Activated CD4-positive, alpha-beta T cell treated with anti-CD3 and anti-CD28 coated beads, Interleukin-10, Interleukin-2, amounts not matched to agents 100 ng/mL and 50 ng/mL, durations not matched to agents 16 hours and 8 hours (primary cell): ENCODE data around the gene DIP2A.

Experiments
- DNase-seq: peaks from one replicate; pipeline ENCODE4 v3.0.0-alpha.2; 2020

The DIP2A gene

DNA sequence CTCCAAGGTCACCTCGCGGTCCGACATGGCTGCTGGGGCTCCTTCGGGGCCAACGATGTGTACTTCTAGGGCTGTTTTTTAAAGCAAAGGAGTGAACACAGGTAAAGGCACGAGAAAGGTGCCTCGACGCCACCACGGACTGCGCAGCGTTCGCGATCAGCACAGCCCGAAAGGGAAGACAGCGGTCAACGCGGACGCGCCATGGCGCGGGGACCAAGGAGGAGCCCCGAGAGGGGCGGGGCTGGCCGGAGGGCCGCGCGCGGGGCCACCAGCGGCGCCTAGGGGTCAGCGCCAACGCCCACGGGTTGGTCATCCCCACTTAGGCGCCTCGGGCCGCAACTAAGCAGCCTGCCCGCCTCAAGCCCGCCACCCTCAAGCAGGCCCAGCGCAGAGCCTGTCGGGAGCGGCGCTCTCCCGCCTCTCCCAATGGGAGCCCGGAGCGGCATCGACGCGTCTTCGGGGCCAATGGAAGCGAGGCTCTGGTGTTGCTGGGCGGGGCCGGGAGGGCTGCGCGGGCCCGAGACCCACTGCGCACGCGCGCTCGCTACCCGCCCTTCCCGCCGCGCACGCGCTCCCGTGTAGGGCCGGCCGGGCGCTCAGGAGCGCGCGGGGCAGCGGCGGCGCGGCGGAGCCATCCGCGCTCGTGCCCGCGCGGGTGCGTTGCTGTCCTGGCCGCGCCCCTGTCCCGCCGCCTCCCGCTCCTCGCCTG lies at the start of gene DIP2A:
TSS of gene DIP2A (plus strand) at position 577 of the 709 bp plus-strand sequence. CDS start 241 bp downstream, outside the sequence.
- DNase-seq: peak; percentile 98

GRCh38 chr21:46409641-46410406 lies 48.9 kb upstream of the DIP2A start:
- no peak for DNase-seq

GRCh38 chr21:46410516-46410915 lies 48.2 kb upstream of the DIP2A start:
- DNase-seq: no peak

GRCh38 chr21:46411236-46411635 lies 47.5 kb upstream of the DIP2A start:
- DNase-seq: no peak

GRCh38 chr21:46411691-46412090 lies 47.0 kb upstream of the DIP2A start:
- DNase-seq: no peak

GRCh38 chr21:46412521-46413364 lies 45.9 kb upstream of the DIP2A start:
- DNase-seq: no peak

DNA sequence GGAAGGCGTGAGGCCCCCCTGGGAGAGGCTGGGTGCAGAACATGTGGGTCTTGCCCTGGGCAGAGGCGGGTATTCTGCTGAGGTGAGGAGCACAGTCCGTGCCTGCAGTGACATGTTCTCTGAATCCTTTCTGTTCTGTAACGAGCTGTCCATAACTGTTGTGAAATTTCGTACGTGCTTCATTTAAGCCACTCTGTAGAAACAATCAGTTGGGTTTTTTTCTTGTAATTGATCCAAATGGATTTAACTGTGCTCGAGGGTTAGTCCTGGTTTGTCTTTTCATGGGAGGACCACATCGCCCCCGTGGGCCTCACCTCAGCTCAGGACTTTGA lies 45.4 kb upstream of the DIP2A start:
- no peak for DNase-seq

- no peak for DNase-seq
Observed at GRCh38 chr21:46414965-46415275, 43.8 kb upstream of the DIP2A start.

DNA sequence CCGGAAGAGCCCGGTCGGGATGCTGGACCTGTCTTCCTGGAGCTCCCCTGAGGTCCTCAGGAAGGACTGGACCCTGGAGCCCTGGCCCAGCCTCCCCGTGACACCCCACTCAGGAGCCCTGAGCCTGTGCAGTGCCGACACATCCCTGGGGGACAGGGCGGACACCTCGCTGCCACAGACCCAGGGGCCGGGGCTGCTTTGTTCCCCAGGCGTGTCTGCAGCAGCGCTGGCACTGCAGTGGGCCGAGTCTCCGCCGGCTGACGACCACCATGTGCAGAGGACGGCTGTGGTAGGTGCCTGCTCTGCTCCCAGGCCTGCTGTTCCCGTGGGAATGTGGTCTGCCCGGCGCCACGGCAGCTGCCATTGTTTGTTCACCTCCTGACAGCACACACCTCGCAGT lies 42.1 kb upstream of the DIP2A start:
- no peak for DNase-seq

DNA sequence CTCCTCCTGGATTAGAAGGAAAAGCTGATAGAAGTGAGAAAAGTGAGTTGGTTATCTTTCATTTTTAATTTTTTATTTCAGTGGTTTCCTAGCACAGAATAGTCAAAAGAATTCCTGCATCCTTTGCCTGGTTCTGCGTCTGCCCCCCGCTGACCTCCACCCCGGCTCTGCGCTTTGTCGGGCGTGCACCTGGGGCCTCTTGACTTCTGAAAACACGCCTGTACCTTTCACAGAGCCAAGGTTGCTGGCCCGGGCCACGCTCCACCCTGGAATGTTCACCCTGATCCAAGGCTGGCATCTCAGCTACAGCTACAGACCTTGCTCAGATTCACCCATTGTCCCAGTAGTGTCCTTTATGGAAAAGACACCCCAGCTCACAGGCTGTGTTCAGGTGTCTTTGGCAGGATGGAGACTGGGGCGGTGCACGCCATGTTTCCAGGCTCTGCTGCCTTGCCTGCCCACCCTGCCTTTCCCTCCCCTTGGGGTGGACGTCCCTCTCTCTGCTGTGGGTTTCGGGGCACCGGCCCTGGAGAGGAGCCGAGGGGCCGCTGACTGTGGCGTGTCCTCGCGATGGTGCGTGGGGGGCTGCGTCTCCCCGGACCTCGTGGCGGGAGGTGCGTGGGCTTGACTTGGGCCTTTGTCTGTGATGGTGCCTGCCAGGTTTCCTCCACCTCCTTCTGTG lies 40.3 kb upstream of the DIP2A start:
- no peak for DNase-seq

DNA sequence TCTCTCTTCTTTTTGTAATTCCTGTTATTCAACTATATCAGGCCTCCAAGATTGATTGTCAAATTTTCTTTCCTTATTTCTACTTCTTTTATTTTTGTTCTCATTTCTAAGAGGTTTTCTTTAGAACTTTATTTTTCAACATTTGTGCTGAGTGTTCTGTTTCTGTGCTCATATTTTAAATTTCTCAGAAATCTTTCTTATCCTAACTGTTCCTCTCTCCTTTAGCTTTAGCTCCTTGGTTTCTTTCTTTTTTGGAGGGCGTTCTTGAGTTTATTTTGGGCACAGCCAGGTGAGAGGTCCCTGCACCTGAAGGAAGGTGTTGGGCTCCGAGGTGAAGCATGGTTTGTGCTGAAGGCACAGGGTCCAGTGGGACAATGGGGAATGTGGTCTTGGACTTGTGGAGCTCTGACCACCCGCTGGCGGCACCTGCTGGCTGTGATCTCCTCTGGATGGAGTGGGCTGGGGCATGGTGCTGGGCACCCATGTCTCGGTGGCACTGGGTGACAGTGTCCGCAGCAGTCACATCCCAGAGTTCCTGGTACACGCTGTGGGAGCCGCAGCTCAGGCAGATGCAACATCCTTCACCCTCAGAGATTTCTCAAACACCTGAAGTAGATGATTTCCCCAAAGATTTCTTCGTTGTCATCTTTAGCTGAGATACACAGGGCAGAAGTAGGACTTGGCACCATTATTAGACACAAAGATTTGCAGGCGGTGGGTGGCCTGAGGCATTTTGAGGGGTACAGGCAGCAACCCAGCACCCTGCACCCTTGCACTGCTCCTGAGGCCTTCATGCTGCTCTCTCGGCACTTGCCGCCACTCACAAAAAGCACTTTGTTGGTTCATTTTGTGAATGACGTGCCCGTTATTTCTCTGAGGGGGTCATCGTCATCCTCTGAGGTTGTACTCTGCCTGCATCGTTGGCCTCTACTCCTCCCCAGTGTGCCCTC lies 38.2 kb upstream of the DIP2A start:
- DNase-seq: no peak

DNA sequence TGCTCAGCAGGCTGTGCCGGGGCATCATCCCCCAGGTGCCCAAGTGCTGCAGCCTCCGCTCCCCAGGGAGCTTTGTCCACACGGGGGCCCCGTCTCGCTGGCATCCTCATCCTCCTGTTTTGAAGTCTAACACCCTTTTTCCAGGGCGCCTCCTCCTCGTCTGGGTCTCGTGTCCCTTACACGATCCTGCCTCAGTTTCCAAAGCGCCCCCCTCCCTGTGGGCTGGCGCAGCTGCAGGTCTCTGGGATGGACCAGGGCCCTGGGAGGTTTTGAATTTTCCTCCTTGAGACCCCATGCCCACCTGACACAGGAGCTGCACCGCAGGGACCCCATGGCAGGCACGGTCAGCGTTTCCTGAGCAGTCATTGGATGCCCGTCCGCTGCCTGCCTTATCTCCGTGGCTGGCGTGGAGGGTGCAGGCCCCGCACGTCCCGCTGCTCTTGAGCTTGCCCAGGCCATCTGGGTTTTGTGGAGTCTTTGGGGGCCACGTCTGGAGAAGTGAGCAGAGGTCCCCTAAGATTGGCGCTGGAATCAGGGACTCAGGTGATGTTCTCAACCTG lies 37.4 kb upstream of the DIP2A start:
- DNase-seq: no peak

DNA sequence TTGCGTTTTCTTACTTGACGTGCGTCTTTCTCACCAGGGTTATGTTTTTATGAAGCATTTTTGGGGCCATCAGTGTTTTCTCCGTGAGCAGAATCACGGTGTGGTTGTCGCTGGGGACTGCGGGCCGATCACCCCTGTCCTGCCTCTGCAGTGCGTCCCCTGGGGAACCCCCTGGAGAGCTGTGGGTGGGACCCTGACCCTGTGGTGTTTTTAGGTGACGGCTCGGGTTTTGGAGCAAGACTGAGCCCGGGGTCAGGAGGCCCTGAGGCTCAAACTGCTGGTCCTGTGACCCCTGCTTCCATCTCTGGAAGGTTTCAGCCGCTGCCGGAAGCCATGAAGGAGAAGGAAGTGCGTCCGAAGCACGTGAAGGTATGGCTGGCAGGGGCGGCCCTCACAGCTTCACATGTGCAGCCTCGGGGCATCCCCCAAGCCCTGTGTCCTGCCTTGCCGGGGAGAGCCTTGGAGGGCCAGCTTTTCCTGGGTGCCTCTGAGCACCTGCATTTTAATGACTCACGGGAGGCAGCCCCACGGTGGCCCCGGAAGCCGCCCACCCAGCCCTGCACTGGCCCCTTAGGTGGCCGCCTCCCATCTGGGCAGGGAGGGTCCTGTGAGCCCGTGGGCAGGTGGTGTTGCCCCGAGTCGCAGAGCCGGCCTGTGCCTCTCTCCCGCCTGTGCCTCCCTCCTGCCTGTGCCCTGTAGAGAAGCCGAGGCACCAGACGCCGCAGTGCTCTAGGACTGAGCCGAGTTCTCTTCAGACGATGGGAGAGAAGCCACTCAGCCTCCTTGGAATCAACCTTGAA lies 36.7 kb upstream of the DIP2A start:
- DNase-seq: no peak

DNA sequence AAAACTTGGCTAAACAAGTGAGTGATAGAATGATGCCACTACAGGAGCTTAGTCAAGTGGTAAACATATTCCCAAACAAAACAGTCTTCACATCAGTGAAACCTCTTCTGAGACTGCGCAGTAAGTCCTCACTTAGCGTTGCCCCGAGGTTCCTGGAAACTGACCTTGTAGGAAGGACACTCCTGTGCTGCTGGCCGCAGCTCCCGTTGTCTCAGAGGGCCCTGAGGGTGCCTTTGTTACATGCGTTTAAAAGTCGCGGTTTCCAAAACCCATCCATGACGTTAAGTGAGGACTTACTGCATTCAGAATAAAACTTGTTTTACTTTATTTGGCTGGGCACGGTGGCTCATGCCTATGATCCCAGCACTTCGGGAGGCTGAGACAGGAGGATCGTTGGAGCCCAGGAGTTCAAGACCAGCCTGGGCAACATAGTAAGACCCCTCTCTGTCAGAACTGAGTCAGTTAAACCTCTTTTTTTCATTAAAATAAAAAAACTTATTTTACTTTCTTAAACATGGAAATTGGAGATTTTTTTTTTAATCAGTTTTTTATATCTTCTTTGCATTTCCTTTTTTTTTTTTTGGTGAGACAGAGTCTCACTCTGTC lies 36.0 kb upstream of the DIP2A start:
- DNase-seq: no peak

DNA sequence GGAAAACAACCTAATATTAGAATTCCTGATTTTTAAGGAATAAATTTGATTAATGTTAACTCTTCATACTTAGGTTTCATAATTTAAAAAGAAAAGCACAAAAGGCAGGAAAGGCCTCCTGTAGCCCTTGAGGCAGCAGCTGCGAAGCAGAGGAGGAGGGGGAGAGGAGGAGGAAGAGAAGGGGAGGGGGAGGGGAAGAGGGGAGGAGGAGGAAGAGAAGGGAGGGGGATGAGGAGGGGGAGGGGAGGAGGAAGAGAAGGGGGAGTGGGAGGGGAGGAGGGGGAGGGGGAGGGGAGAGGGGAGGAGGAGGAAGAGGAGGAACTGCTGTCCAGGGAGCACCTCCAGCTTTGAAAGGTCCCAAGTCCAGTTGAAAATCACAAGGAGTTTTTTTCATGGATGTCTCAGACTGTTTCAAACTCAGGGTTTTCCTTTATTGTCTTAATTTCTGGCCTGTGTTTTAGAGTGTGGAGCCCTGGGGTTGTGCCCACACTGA lies 35.1 kb upstream of the DIP2A start:
- DNase-seq: no peak

- DNase-seq: no peak
Observed at GRCh38 chr21:46424039-46424591, 34.6 kb upstream of the DIP2A start.

DNA sequence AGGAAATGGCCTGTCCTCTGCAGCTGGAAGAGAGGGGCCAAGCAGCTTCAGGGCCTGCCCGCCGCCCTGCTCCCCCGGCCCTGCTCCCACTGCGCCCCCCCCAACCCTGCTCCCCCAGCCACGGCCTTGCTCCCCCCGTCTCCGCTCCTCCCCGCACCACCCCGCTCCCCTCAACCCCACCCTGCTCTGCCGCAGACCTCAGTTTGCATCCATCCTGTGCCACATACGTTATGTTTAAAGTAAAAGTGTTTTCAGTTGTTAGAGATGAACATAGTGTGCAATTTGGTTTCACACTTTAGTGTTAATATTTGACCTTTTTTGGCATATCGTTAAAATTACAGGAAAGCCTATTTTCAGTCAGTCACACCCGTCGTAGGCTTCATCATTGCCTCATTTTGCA lies 34.1 kb upstream of the DIP2A start:
- DNase-seq: no peak

GRCh38 chr21:46425041-46425440 lies 33.6 kb upstream of the DIP2A start:
- no peak for DNase-seq

- DNase-seq: no peak
Observed at GRCh38 chr21:46425571-46425970, 33.1 kb upstream of the DIP2A start.
